T-helper 17 cell (primary cell): Measurements from ENCODE around the gene CELSR2. TPM values are rescaled to one million over a fixed set of nuclear protein-coding genes. Genes with fewer than 3 reads are reported as not detected.

Source experiments
- ATAC-seq: fragments of 150-1000 bp; cut with Tn5 transposase; 2 replicates; pipeline ENCODE4 v1.10.0; 2021; ENCODE audit warnings: mild to moderate bottlenecking, moderate library complexity
- DNase-seq, 3 donors: peaks; one replicate each; pipeline versions ENCODE4 v3.0.0 to v3.0.0-alpha.2; 2020 to 2021
- H3K9me3 ChIP-seq: one replicate; pipeline ENCODE4 v1.7.0; 2013; ENCODE audit warnings: low read length, mild to moderate bottlenecking; ENCODE audit not compliant: control insufficient read depth, poor library complexity, severe bottlenecking
- H3K27ac Mint-ChIP-seq: one replicate; pipeline ENCODE4 v1.8.0; 2022; ENCODE audit warnings: mild to moderate bottlenecking, moderate library complexity, mixed read lengths
- H3K27me3 Mint-ChIP-seq: one replicate; pipeline ENCODE4 v1.8.0; 2022; ENCODE audit warnings: mixed read lengths
- H3K36me3 Mint-ChIP-seq: one replicate; pipeline ENCODE4 v1.8.0; 2022; ENCODE audit warnings: low read depth, mixed read lengths
- H3K4me1 Mint-ChIP-seq: one replicate; pipeline ENCODE4 v1.8.0; 2022; ENCODE audit warnings: mild to moderate bottlenecking, mixed read lengths
- H3K4me3 Mint-ChIP-seq: one replicate; pipeline ENCODE4 v1.8.0; 2022; ENCODE audit warnings: mild to moderate bottlenecking, moderate library complexity, mixed read lengths
- total RNA-seq, 4 donors: library from RNA in 2 of 4; stranded (reverse) in 2 of 4; gene quantifications; one replicate each; pipeline ENCODE4 v1.2.3 and lab custom pipeline; 2022 to 2026

The CELSR2 gene
- total RNA-seq, 2 donors from 2014 or later: 3.2 to 3.3 TPM

DNA sequence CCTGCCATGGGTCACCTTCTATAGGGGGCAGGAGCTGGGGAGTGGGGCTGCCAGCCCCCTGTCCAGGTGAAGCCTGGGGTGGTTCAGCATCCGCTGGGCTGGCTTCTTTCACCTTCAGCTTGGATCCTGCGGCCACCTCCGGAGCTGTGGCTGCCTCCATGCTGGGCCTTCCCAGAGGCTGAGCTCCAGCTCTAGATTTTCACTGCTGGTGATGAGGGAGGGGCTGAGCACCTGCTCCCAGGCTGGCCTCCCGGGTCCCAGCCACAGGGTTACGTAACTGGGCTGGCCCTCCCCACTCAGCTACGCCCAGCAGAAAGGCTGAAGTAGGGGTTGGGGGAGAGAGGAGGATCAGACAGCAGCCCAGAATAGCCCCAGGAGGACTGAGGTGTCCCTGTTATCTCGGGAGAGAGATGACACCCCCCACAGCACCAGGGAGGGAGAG lies 57.5 kb downstream of the CELSR2 start, which contains the start of gene MYBPHL:
TSS of gene MYBPHL (minus strand) at position 180 of the 442 bp plus-strand sequence. CDS start at position 160, 20 bp downstream.
- Mint-ChIP-seq H3K4me1 (peaks cover 2% of the 10 kb centered on the region), H3K36me3 (no peaks in the 10 kb centered on the region), H3K27me3 (peaks cover 56% of the 10 kb centered on the region), H3K4me3 (no peak within 1 kb of the TSS), H3K27ac (no peak within 1 kb of the TSS)
- no peaks in the 10 kb centered on the region for H3K9me3 ChIP-seq
- DNase-seq (no peak), ATAC-seq (no peak)

DNA sequence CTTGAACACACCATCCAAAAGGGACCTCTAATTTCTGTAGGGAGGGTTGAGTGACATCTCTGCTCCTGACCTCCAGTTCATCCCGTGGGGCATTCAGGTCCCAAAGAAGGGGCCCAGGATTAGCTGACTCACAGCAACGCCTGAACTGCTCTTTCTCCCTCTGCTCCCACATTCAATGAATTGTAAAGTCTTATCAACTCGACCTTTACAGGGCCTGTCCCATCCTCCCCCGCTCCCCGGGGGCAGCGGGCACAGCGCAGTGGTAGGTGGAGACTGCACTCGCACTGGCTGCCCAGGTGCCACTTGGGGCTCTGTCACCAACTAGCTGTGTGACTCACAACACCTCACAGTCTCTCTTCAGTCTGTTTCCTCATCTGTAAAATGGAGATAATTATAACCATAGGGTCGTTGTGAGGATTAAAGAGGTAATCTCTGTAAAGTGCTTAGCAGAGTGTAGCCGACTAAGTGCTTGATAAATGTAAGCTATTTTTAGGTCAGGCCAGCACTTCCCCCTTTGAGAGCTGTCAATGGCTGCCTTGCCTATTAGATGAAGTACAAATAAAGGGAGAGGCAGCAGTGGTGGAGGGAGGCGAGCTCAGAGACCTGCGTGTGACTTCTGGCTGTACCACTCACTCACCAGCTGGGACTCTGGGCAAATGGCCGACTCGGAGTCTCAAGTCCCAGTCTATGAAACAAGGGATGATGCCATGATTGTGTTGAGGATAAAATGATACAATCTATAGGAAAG lies 58.1 kb downstream of the CELSR2 start:
- H3K4me3 Mint-ChIP-seq: no peak overlapping the region
- peaks cover 2% of the 10 kb centered on the region for H3K4me1 Mint-ChIP-seq
- ATAC-seq (peak; percentile 57), DNase-seq (no peak)
- H3K36me3 Mint-ChIP-seq: no peaks in the 10 kb centered on the region
- H3K27ac Mint-ChIP-seq: no peak overlapping the region
- no peaks in the 10 kb centered on the region for H3K9me3 ChIP-seq
- H3K27me3 Mint-ChIP-seq: peaks cover 56% of the 10 kb centered on the region

DNA sequence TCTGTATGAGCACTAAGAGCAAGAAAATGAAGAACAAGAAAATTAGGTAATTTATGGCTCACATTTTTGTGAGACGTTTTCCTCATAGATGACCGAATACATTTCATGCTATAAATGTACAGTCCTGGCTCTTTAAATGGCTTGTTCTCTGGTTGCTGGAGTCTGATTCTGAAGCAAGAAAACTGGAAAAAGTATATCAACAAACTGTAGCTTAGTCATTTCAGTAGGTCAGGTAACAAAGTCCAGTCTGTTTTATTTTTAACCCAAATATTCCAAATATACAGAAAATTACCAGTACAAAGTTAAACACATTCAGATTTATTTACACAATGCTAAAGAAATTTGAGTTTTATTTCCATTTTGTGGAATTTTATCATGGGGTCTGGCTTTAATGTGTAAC lies 60.0 kb downstream of the CELSR2 start:
- H3K9me3 ChIP-seq: no peaks in the 10 kb centered on the region
- ATAC-seq (no peak), DNase-seq (no peak)
- Mint-ChIP-seq H3K36me3 (no peaks in the 10 kb centered on the region), H3K27ac (peak overlapping the region; percentile 41), H3K4me1 (peaks cover 2% of the 10 kb centered on the region), H3K27me3 (peaks cover 62% of the 10 kb centered on the region), H3K4me3 (no peak overlapping the region)

DNA sequence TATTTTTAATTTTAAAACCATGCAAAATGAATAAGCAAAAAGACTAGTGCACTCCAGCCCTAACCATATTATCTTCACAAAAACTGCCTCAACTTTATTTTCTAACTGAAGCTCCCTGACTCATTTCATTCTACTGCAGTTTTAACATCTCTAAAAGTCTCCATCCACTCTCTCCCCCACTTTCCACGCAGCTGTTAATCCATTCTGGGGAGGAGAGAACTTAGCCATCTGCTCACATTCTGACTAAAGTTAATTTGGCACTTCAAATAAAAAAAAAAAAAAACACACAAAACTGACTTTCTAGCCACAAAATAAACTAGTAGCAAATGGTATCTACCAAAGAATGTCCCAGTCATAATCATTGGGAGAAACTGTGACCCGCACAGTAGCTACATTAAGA lies 62.9 kb downstream of the CELSR2 start:
- Mint-ChIP-seq H3K36me3 (no peaks in the 10 kb centered on the region), H3K4me3 (no peak overlapping the region), H3K27me3 (peaks cover 47% of the 10 kb centered on the region), H3K4me1 (peaks cover 2% of the 10 kb centered on the region), H3K27ac (no peak overlapping the region)
- ATAC-seq: no peak
- no peaks in the 10 kb centered on the region for H3K9me3 ChIP-seq
- DNase-seq: no peak

DNA sequence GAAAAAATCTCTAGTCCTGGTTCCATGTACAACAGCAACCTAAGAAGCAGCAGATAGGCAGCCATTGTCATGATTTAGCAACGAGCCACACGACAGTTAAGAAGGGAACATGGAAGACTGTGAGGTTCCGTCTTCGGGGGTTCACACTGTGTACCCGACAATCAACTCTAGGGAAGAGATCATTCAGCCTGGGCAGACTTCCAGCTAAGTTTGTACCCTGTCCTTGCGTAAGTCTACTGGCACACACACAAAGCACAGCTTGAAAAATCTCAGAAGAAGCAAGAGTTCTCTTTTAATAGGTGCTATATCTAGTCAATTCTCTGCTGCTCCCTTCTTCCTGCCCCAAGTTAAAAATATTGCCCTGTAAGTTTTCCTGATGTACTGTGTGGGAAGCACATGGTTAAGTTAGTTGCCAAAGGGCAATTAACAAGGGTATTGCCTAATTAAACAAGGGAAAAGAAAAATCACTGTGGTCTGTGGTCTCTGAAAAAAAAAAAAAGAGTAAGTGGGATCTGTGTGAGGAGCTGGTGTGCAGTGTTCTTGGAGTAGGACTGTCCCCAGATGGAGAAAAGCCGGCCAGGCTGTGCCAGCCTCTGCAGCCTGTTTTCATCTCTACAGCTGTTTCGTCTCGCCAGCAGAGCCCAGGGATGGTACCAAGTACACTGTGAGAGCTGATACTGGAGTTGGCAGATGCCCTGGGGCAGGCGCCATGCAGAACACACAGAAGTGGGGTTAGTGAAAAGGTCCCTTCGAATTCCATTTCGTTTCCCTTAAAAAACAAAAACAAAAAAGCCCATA lies 63.8 kb downstream of the CELSR2 start:
- no peak overlapping the region for H3K4me3 Mint-ChIP-seq
- no peaks in the 10 kb centered on the region for H3K36me3 Mint-ChIP-seq
- H3K27ac Mint-ChIP-seq: no peak overlapping the region
- ATAC-seq (no peak), DNase-seq (no peak)
- no peaks in the 10 kb centered on the region for H3K9me3 ChIP-seq
- H3K4me1 Mint-ChIP-seq: no peaks in the 10 kb centered on the region
- H3K27me3 Mint-ChIP-seq: peaks cover 48% of the 10 kb centered on the region

DNA sequence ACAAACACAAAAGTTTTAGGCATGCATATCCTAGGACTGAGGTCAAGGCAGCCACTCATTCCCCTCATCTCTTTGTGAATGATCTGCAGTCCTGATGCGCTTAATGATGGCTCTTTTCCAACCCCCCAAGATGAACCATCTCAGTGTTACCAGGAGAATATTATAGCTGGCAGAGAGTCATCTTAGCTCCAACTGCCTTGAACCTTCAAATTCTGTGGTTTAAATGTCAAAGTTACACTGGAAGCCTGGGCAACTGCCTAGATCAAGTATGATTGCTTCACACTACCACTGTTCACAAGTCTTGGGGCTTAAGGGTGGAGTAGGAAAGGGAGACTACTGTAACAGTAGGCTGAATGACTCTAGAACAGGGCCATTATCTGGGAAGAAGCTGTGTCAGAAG lies 65.5 kb downstream of the CELSR2 start:
- H3K4me1 Mint-ChIP-seq: peaks cover 2% of the 10 kb centered on the region
- H3K27ac Mint-ChIP-seq: no peak overlapping the region

DNA sequence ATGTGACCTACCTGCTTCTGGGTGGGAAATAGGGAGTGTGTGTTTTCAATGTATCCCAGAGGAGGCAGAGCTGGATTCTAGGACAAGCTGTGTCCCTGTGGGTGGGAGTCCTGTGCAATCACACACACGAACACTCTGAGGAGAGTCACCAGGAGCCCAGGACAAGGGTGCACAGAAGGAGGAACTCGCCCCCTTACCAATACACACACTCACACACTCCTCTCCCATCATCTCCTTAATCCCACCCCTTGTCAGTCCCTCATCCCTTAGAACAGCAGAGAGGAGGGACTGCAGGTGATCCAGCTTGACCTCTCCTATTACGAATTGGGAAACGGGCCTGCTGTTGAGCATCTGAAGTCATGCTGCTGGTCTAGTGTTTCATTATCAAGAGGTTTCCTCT lies 65.9 kb downstream of the CELSR2 start:
- Mint-ChIP-seq H3K27me3 (peaks cover 36% of the 10 kb centered on the region), H3K4me1 (peaks cover 2% of the 10 kb centered on the region), H3K27ac (no peak overlapping the region), H3K4me3 (no peak overlapping the region), H3K36me3 (peaks cover 6% of the 10 kb centered on the region)
- DNase-seq (no peak), ATAC-seq (no peak)
- H3K9me3 ChIP-seq: no peaks in the 10 kb centered on the region

More for the DNA sequence above, 65.5 kb downstream of the CELSR2 start:
- Mint-ChIP-seq H3K36me3 (peaks cover 4% of the 10 kb centered on the region), H3K4me3 (no peak overlapping the region), H3K27me3 (peaks cover 41% of the 10 kb centered on the region)
- ATAC-seq (no peak), DNase-seq (no peak)
- H3K9me3 ChIP-seq: no peaks in the 10 kb centered on the region

DNA sequence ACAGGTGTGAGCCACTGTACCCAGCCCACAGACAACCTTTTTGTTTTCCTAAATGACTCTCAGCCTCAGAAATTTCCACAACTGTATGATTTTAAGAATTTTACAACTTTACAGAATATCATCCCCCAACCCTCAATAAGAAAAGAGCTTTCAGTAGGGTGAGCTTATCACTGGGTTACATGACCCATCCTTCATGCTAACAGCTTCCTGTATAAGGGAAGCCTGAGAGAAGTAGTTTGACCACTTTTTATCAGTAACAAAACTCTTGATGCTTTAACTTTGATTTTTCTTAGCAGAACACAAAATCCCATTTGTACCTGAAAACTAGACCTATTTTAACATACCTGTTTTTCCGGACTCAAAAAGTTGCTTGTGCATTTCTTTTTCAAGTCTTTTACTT lies 67.2 kb downstream of the CELSR2 start:
- ATAC-seq (no peak), DNase-seq (no peak)
- Mint-ChIP-seq H3K27me3 (peaks cover 24% of the 10 kb centered on the region), H3K36me3 (peaks cover 8% of the 10 kb centered on the region), H3K27ac (no peak overlapping the region), H3K4me1 (peaks cover 2% of the 10 kb centered on the region), H3K4me3 (no peak overlapping the region)
- no peaks in the 10 kb centered on the region for H3K9me3 ChIP-seq

DNA sequence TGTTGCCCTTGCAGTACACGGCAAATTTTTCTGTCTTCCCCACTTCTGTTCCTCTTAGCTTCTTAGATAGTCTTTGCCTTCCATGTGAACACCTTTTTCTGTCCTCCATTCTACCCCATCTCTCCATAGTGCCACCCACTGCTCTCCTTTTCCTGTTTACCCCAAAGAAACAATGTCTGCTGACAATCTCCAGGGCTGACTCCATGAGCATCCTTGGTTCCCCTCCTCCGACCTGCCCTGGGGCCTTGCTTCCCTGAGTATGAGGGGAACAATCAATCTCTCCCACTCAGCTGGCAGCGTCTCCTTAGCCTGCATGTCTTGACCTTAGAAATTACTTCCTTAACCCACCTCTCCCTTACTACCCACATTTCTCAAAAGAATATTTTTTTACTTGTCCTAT lies 69.8 kb downstream of the CELSR2 start:
- ATAC-seq (no peak), DNase-seq (no peak)
- H3K9me3 ChIP-seq: no peaks in the 10 kb centered on the region
- Mint-ChIP-seq H3K27me3 (peaks cover 22% of the 10 kb centered on the region), H3K4me1 (peaks cover 2% of the 10 kb centered on the region), H3K27ac (peak overlapping the region; percentile 39), H3K4me3 (no peak overlapping the region), H3K36me3 (peaks cover 8% of the 10 kb centered on the region)

DNA sequence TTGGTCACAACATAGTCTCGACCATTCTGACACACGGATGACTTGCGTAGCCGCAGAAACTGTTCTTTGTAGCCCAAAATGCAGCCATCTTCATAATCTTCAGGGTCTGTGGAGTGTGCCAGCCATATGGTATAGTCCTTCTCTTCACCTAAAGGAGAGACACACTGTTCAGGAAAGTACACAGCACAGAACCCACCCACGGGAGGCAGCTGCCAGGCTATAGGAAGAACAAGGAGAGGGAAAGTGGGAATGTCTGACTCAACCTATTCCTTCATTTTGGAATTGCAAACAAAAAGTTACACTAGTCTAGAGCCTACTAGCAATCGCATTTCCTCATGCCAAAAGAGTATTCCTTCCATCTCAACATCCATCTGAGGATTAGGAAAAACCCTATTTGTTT lies 73.6 kb downstream of the CELSR2 start:
- Mint-ChIP-seq H3K27me3 (peaks cover 27% of the 10 kb centered on the region), H3K27ac (no peak overlapping the region), H3K36me3 (peaks cover 8% of the 10 kb centered on the region), H3K4me3 (no peak overlapping the region), H3K4me1 (peaks cover 2% of the 10 kb centered on the region)
- DNase-seq (no peak), ATAC-seq (no peak)
- H3K9me3 ChIP-seq: no peaks in the 10 kb centered on the region

Other genes with a start within 250 kb of the CELSR2 start
- 10 to 100 TPM; 13.2 to 19.0 TPM for gene WDR47, start 207.4 kb upstream of the CELSR2 start, total RNA-seq
- gene TAF13, start 173.5 kb upstream of the CELSR2 start, total RNA-seq: 10 to 100 TPM; 24.3 to 32.9 TPM
- gene TMEM167B, start 158.8 kb upstream of the CELSR2 start, total RNA-seq: 10 to 100 TPM; 63.4 to 70.8 TPM
- 10 to 100 TPM; 27.8 to 30.6 TPM for gene ELAPOR1, start 135.4 kb upstream of the CELSR2 start, total RNA-seq
- 100 to 1,000 TPM in 1 of 2 donors, 10 to 100 TPM in 1; 90.8 to 120 TPM for gene SARS1, start 35.6 kb upstream of the CELSR2 start, total RNA-seq
- 1 to 10 TPM; 1.2 to 1.7 TPM for gene PSRC1, start 33.6 kb downstream of the CELSR2 start, total RNA-seq
- not detected for gene MYBPHL, start 57.5 kb downstream of the CELSR2 start, total RNA-seq
- 1 to 10 TPM in 1 of 2 donors, under 1 TPM in 1; 0.57 to 2.6 TPM for gene SORT1, start 148.4 kb downstream of the CELSR2 start, total RNA-seq
- gene PSMA5, start 176.9 kb downstream of the CELSR2 start, total RNA-seq: 10 to 100 TPM; 48.6 to 53.1 TPM
- not detected for gene SYPL2, start 217.0 kb downstream of the CELSR2 start, total RNA-seq
- 10 to 100 TPM; 14.3 to 16.0 TPM for gene ATXN7L2, start 234.4 kb downstream of the CELSR2 start, total RNA-seq
- 10 to 100 TPM; 21.0 to 23.5 TPM for gene CYB561D1, start 244.6 kb downstream of the CELSR2 start, total RNA-seq